Measurements from ENCODE around the gene ABCC10. TPM values are rescaled to one million over a fixed set of nuclear protein-coding genes. Genes with fewer than 3 reads are reported as not detected.

ABCC10 gene
- total RNA-seq, 4 donors from 2014 or later = 30.3 to 75.2 (median 48.2) TPM

GRCh38 chr6:43494321-43494720 is 67.0 kb downstream of the ABCC10 start:
- Histone ChIP-seq H3K36me3 (peaks cover 0 to 18% (median 0%) of the 10 kb centered on the region in 3 donors), H3K4me3 (no peak overlapping the region), H3K4me1 (peaks cover 0 to 19% (median 7%) of the 10 kb centered on the region in 4 donors), H3K27me3 (no peaks in the 10 kb centered on the region), H3K27ac (peak overlapping the region in 2 of 4 donors; percentile 40 to 63), H3K9me3 (no peaks in the 10 kb centered on the region)
- DNase-seq = no peak
- TF ChIP-seq POLR2A (IDR thresholded peaks at IDR 0.05) = no peak
- TF ChIP-seq CTCF (IDR thresholded peaks at IDR 0.05) = no peak

- no peak overlapping the region for H3K27ac ChIP-seq
- no peaks in the 10 kb centered on the region for H3K27me3 ChIP-seq
- TF ChIP-seq CTCF (IDR thresholded peaks at IDR 0.05) (no peak), POLR2A (IDR thresholded peaks at IDR 0.05) (no peak)
- no peak for DNase-seq
- H3K9me3 ChIP-seq = no peaks in the 10 kb centered on the region
- H3K4me1 ChIP-seq = peaks cover 0 to 19% (median 7%) of the 10 kb centered on the region in 4 donors
- H3K36me3 ChIP-seq = peaks cover 0 to 23% (median 0%) of the 10 kb centered on the region in 3 donors
- no peak overlapping the region for H3K4me3 ChIP-seq
These were observed 67.4 kb downstream of the ABCC10 start for GRCh38 chr6:43494766-43495165.

DNA sequence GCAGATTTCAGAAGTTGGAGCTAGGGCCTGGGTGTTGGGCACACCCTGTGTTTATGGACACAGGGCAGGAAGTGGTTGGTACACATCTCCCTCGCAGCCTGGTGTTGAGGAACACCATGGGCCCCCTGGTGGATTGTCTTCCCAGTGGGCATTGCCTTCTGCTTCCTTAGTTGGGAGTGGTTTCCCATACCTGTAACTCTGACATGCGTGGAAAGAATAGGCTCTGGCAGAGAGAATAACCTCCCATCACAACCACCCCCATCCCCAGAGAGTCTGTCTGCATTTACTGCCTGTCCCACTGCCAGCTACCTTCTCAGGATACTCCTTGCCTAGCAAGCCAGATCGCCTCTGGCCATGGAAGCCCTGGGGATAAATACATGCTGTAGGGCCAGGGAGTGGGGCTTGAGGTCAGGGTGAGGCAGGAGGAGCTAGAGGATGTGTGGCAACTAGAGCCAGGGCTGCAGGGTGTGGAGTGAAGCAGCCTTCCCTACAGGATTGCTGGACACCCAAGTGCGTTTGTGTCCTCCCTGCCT is 68.1 kb downstream of the ABCC10 start:
- Histone ChIP-seq H3K9me3 (no peaks in the 10 kb centered on the region), H3K36me3 (peaks cover 0 to 30% (median 0%) of the 10 kb centered on the region in 3 donors), H3K4me3 (no peak overlapping the region), H3K27me3 (no peaks in the 10 kb centered on the region), H3K27ac (no peak overlapping the region), H3K4me1 (peaks cover 0 to 19% (median 7%) of the 10 kb centered on the region in 4 donors)
- TF ChIP-seq CTCF (IDR thresholded peaks at IDR 0.05) (peak in 3 of 6 experiments; percentile 26 to 32 (median 31)), POLR2A (IDR thresholded peaks at IDR 0.05) (no peak)
- DNase-seq = no peak

DNA sequence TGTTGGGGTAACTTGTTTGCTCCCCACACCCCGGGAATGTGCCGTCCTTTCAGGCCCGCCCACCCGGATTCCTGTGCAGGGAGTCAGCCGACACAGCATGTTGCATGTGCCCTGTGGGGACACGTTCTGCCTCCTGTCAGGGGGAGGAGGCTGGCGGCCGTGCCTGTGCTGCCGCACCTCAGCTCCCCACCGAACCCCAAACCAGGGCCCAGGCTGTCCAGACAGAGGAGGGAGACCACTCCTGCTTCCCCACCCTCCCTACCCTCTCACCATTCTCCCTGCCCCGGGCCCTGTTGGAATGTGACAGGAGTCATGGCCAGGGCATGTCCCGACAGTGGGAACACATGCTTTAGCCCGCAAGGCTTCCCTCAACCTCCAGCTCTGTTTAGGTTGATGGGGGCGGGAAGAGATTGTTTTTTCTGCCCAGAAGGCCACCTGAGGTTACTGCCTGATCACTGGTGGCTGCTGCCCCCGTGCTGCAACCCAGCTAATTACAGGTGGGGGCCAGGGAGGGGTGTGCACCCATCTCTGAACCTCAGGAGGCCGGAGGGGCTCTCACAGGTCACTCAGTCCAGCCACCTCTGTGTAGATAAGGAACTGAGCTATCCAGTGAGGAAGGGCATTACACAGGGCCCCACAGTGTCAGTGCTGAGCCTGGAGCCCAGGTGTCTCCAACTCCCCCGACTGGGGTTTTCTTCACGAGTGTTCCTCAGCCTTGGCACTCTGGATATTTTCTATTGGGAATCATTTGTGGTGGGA is 69.2 kb downstream of the ABCC10 start:
- Histone ChIP-seq H3K4me1 (peaks cover 0 to 19% (median 7%) of the 10 kb centered on the region in 4 donors), H3K27ac (no peak overlapping the region), H3K9me3 (no peaks in the 10 kb centered on the region), H3K4me3 (no peak overlapping the region), H3K27me3 (no peaks in the 10 kb centered on the region), H3K36me3 (peaks cover 0 to 40% (median 0%) of the 10 kb centered on the region in 3 donors)
- DNase-seq = no peak
- TF ChIP-seq CTCF (IDR thresholded peaks at IDR 0.05) (peak in 4 of 6 experiments; percentile 16 to 42 (median 34)), POLR2A (IDR thresholded peaks at IDR 0.05) (no peak)

- H3K9me3 ChIP-seq = no peaks in the 10 kb centered on the region
- no peak for DNase-seq
- no peak overlapping the region for H3K27ac ChIP-seq
- TF ChIP-seq POLR2A (IDR thresholded peaks at IDR 0.05) (no peak), CTCF (IDR thresholded peaks at IDR 0.05) (no peak)
- H3K36me3 ChIP-seq = peaks cover 0 to 43% (median 0%) of the 10 kb centered on the region in 3 donors
- H3K4me1 ChIP-seq = peaks cover 0 to 16% (median 7%) of the 10 kb centered on the region in 4 donors
- H3K27me3 ChIP-seq = no peaks in the 10 kb centered on the region
- H3K4me3 ChIP-seq = no peak overlapping the region
These were observed 69.7 kb downstream of the ABCC10 start for GRCh38 chr6:43497129-43497396.

Measured in Peyer's patch (tissue), 4 donors.